Fibroblast of lung (primary cell): ENCODE measurements around the gene FSTL4. TPM values are rescaled to one million over a fixed set of nuclear protein-coding genes. Genes with fewer than 3 reads are reported as not detected.

ENCODE experiments used
- DNase-seq, 2 donors: peaks; one replicate each; pipeline versions ENCODE4 v3.0.0 to v3.0.0-alpha.2; 2010; ENCODE audit warnings: low read depth in 2 of 2
- H2AFZ ChIP-seq: 2 replicates; pipeline ENCODE4 v1.5.1; 2012; ENCODE audit warnings: low read length, control low read depth, inconsistent platforms
- H3K27ac ChIP-seq: 2 replicates; pipeline ENCODE4 v1.5.1; 2011; ENCODE audit warnings: low read length, control low read depth; ENCODE audit not compliant: insufficient read depth
- H3K27me3 ChIP-seq: 2 replicates; pipeline ENCODE4 v1.5.1; 2011; ENCODE audit warnings: mild to moderate bottlenecking, low read length; ENCODE audit not compliant: control insufficient read depth, insufficient read depth
- H3K36me3 ChIP-seq: 2 replicates; pipeline ENCODE4 v1.5.1; 2011; ENCODE audit warnings: low read length; ENCODE audit not compliant: control insufficient read depth, insufficient read depth
- H3K4me1 ChIP-seq: 2 replicates; pipeline ENCODE4 v1.5.1; 2011; ENCODE audit warnings: low read length; ENCODE audit not compliant: control insufficient read depth, insufficient read depth; ENCODE audit errors: extremely low read depth
- H3K4me2 ChIP-seq: 2 replicates; pipeline ENCODE4 v1.5.1; 2011; ENCODE audit warnings: low read length, control low read depth; ENCODE audit not compliant: insufficient read depth; ENCODE audit errors: extremely low read depth
- H3K4me3 ChIP-seq, 4 experiments: fragments of 200-600 bp in 1 of 4; sonication (generic) in 1 of 4; replicated peaks in 1 of 4; 2 replicates each; pipeline ENCODE4 v1.5.1; 2011 to 2016; ENCODE audit warnings: low read length in 4 of 4, low read depth in 3 of 4, mild to moderate bottlenecking in 3 of 4, control low read depth in 2 of 4, inconsistent platforms in 1 of 4, mixed read lengths in 1 of 4; ENCODE audit not compliant: insufficient read depth in 1 of 4; ENCODE audit errors: control extremely low read depth in 1 of 4
- H3K79me2 ChIP-seq: 2 replicates; pipeline ENCODE4 v1.5.1; 2012; ENCODE audit warnings: mild to moderate bottlenecking, low read length, inconsistent platforms; ENCODE audit not compliant: control insufficient read depth, insufficient read depth
- H3K9ac ChIP-seq: 2 replicates; pipeline ENCODE4 v1.5.1; 2011; ENCODE audit warnings: mild to moderate bottlenecking, low read length, control low read depth; ENCODE audit not compliant: insufficient read depth
- H3K9me3 ChIP-seq: 2 replicates; pipeline ENCODE4 v1.5.1; 2012; ENCODE audit warnings: low read depth, low read length; ENCODE audit not compliant: control insufficient read depth, insufficient read depth
- H4K20me1 ChIP-seq: 2 replicates; pipeline ENCODE4 v1.5.1; 2011; ENCODE audit warnings: low read length; ENCODE audit not compliant: control insufficient read depth, insufficient read depth; ENCODE audit errors: extremely low read depth
- CTCF ChIP-seq, 2 donors: IDR thresholded peaks in 1 of 2; conservative IDR thresholded peaks in 1 of 2; 1 replicate in 1 of 2; 2 replicates in 1 of 2; pipeline ENCODE4 v1.5.1; 2011 to 2012; ENCODE audit warnings: low read length in 2 of 2, control low read depth in 1 of 2, inconsistent platforms in 1 of 2, low read depth in 1 of 2, mild to moderate bottlenecking in 1 of 2
- EZH2 ChIP-seq: IDR thresholded peaks from 2 replicates; pipeline ENCODE4 v1.5.1; 2012; ENCODE audit warnings: low read length, control low read depth, mild to moderate bottlenecking; ENCODE audit errors: missing control alignments
- polyA plus RNA-seq, 2 donors: library from polyadenylated mRNA; depleted of rRNA in 1 of 2; stranded (reverse) in 1 of 2; unstranded in 1 of 2; fragments of >200 nt; gene quantifications; 2 replicates each; pipeline ENCODE4 v1.2.1, GENCODE V29; 2011 to 2012; ENCODE audit warnings: missing spikeins in 1 of 2
- total RNA-seq: library from RNA; depleted of rRNA; stranded (reverse); fragments of >200 nt; gene quantifications from 2 replicates; pipeline ENCODE4 v1.2.1, GENCODE V29; 2014

Gene FSTL4
- total and polyA plus RNA-seq, 2 donors (not counting 1 experiment from before 2014, with no cell fraction given), result 0.17 to 0.33 TPM

- TF ChIP-seq EZH2 (no peak), CTCF (conservative IDR thresholded peaks at IDR 0.05 in 1 of 2, IDR thresholded peaks at IDR 0.05 in 1 of 2; ENCODE audit: low read depth in 1 of 2, low read length in 2 of 2) (no peak)
- Histone ChIP-seq H2AFZ (no peak overlapping the region), H3K36me3 (no peaks in the 10 kb centered on the region), H3K27ac (no peak overlapping the region), H3K27me3 (no peaks in the 10 kb centered on the region), H3K79me2 (no peaks in the 10 kb centered on the region), H3K4me3 (no peak overlapping the region), H3K9me3 (no peaks in the 10 kb centered on the region), H3K9ac (no peak overlapping the region), H3K4me1 (no peaks in the 10 kb centered on the region), H4K20me1 (no peaks in the 10 kb centered on the region), H3K4me2 (no peak overlapping the region)
- no peak for DNase-seq
Observed at GRCh38 chr5:133398646-133399101, 213.7 kb downstream of the FSTL4 start.

GRCh38 chr5:133397990-133398645 is 214.2 kb downstream of the FSTL4 start:
- Histone ChIP-seq H3K27me3 (no peaks in the 10 kb centered on the region), H3K36me3 (no peaks in the 10 kb centered on the region), H3K4me3 (no peak overlapping the region)

GRCh38 chr5:133397348-133397747 is 215.0 kb downstream of the FSTL4 start:
- Histone ChIP-seq H3K36me3 (no peaks in the 10 kb centered on the region), H3K9ac (no peak overlapping the region), H4K20me1 (no peaks in the 10 kb centered on the region), H3K27me3 (no peaks in the 10 kb centered on the region), H3K4me2 (no peak overlapping the region), H2AFZ (no peak overlapping the region), H3K4me3 (no peak overlapping the region), H3K27ac (no peak overlapping the region), H3K79me2 (no peaks in the 10 kb centered on the region), H3K4me1 (no peaks in the 10 kb centered on the region), H3K9me3 (no peaks in the 10 kb centered on the region)
- DNase-seq, result no peak
- TF ChIP-seq CTCF (conservative IDR thresholded peaks at IDR 0.05 in 1 of 2, IDR thresholded peaks at IDR 0.05 in 1 of 2; ENCODE audit: low read depth in 1 of 2, low read length in 2 of 2) (no peak), EZH2 (no peak)

More at GRCh38 chr5:133397990-133398645, 214.2 kb downstream of the FSTL4 start:
- no peak for TF ChIP-seq CTCF (conservative IDR thresholded peaks at IDR 0.05 in 1 of 2, IDR thresholded peaks at IDR 0.05 in 1 of 2; ENCODE audit: low read depth in 1 of 2, low read length in 2 of 2)
- TF ChIP-seq EZH2, result no peak
- no peak overlapping the region for H3K9ac ChIP-seq
- H3K4me1 ChIP-seq, result no peaks in the 10 kb centered on the region
- H3K9me3 ChIP-seq, result no peaks in the 10 kb centered on the region
- DNase-seq, result no peak
- no peaks in the 10 kb centered on the region for H3K79me2 ChIP-seq
- no peak overlapping the region for H3K27ac ChIP-seq
- H3K4me2 ChIP-seq, result no peak overlapping the region
- no peaks in the 10 kb centered on the region for H4K20me1 ChIP-seq
- H2AFZ ChIP-seq, result no peak overlapping the region
